NCI-H2227 (cell line): Measurements from ENCODE around the gene CAPS.
"Not testable (repeated sequence)": the region's sequence is repeated elsewhere in the genome, so short reads cannot be mapped to it uniquely, and the experiment has no call there.

Source experiments
- DNase-seq: peaks from one replicate; lab custom pipeline; 2025; ENCODE audit not compliant: unreplicated experiment; lab: John Stamatoyannopoulos, UW

The CAPS gene

GRCh38 chr19:5913739-5914357 lies at the start of gene CAPS:
TSS of gene CAPS (plus strand) at chr19:5914254. CDS start at chr19:5914407, 153 bp downstream.
- DNase-seq, result no peak

GRCh38 chr19:5864725-5865486 lies 49.1 kb upstream of the CAPS start:
- no peak for DNase-seq

- DNase-seq, result no peak
Measured at GRCh38 chr19:5865772-5866171, 48.3 kb upstream of the CAPS start.

GRCh38 chr19:5867201-5868136 lies 46.6 kb upstream of the CAPS start:
- no peak for DNase-seq

- no peak for DNase-seq
Measured at GRCh38 chr19:5870986-5871394, 43.1 kb upstream of the CAPS start.

GRCh38 chr19:5873617-5874199 lies 40.3 kb upstream of the CAPS start:
- DNase-seq, result no peak

- DNase-seq, result not testable (repeated sequence)
Measured at GRCh38 chr19:5874496-5874895, 39.6 kb upstream of the CAPS start.

GRCh38 chr19:5877427-5877826 lies 36.6 kb upstream of the CAPS start:
- no peak for DNase-seq

- DNase-seq, result no peak
Measured at GRCh38 chr19:5877882-5878281, 36.2 kb upstream of the CAPS start.

- DNase-seq, result no peak
Measured at GRCh38 chr19:5880196-5880595, 33.9 kb upstream of the CAPS start.

- DNase-seq, result peak; percentile 32
Measured at GRCh38 chr19:5880604-5881078, 33.4 kb upstream of the CAPS start.

GRCh38 chr19:5881543-5882299 lies 32.3 kb upstream of the CAPS start:
- no peak for DNase-seq

- DNase-seq, result no peak
Measured at GRCh38 chr19:5882421-5882968, 31.6 kb upstream of the CAPS start.

GRCh38 chr19:5883157-5883873 lies 30.7 kb upstream of the CAPS start:
- DNase-seq, result not testable (repeated sequence)

- not testable (repeated sequence) for DNase-seq
Measured at GRCh38 chr19:5884065-5884811, 29.8 kb upstream of the CAPS start.

- no peak for DNase-seq
Measured at GRCh38 chr19:5889288-5889971, 24.6 kb upstream of the CAPS start.

GRCh38 chr19:5890099-5890498 lies 24.0 kb upstream of the CAPS start:
- DNase-seq, result no peak

GRCh38 chr19:5891572-5891937 lies 22.5 kb upstream of the CAPS start:
- no peak for DNase-seq
